H9 (cell line): ENCODE measurements around the gene SLC23A2. TPM values are rescaled to one million over a fixed set of nuclear protein-coding genes. Genes with fewer than 3 reads are reported as not detected.

Source experiments
- DNase-seq: peaks from one replicate; pipeline ENCODE4 v3.0.0-alpha.2; 2017
- H2AFZ ChIP-seq: one replicate; pipeline ENCODE4 v1.6.1; 2013; ENCODE audit warnings: mild to moderate bottlenecking, low read length, control low read depth, moderate library complexity
- H2AK5ac ChIP-seq: 2 replicates; pipeline ENCODE4 v1.6.1; 2013; ENCODE audit warnings: low read length, control low read depth, mixed read lengths; ENCODE audit not compliant: insufficient read length
- H2BK120ac ChIP-seq: one replicate; pipeline ENCODE4 v1.6.1; 2013; ENCODE audit warnings: low read depth, mild to moderate bottlenecking, low read length, control low read depth, inconsistent platforms; ENCODE audit not compliant: poor library complexity, severe bottlenecking
- H2BK12ac ChIP-seq: 2 replicates; pipeline ENCODE4 v1.6.1; 2013; ENCODE audit warnings: low read length, control low read depth, mixed read lengths, low read depth; ENCODE audit not compliant: insufficient read length
- H2BK15ac ChIP-seq: 2 replicates; pipeline ENCODE4 v1.6.1; 2013; ENCODE audit warnings: low read depth, low read length, control low read depth
- H2BK20ac ChIP-seq: one replicate; pipeline ENCODE4 v1.6.1; 2013; ENCODE audit warnings: low read depth, mild to moderate bottlenecking, low read length, control low read depth, inconsistent platforms; ENCODE audit not compliant: poor library complexity, severe bottlenecking
- H2BK5ac ChIP-seq: 2 replicates; pipeline ENCODE4 v1.6.1; 2013; ENCODE audit warnings: low read length, control low read depth, mixed read lengths; ENCODE audit not compliant: insufficient read length
- H3K14ac ChIP-seq: 2 replicates; pipeline ENCODE4 v1.6.1; 2013; ENCODE audit warnings: low read length, control low read depth; ENCODE audit not compliant: insufficient read depth
- H3K18ac ChIP-seq: 2 replicates; pipeline ENCODE4 v1.6.1; 2013; ENCODE audit warnings: low read depth, mild to moderate bottlenecking, mixed read lengths, low read length, control low read depth; ENCODE audit not compliant: insufficient read length
- H3K23ac ChIP-seq: 2 replicates; pipeline ENCODE4 v1.6.1; 2013; ENCODE audit warnings: low read length, control low read depth, mixed read lengths, low read depth; ENCODE audit not compliant: insufficient read length
- H3K23me2 ChIP-seq: 2 replicates; pipeline ENCODE4 v1.6.1; 2013; ENCODE audit warnings: low read depth, mild to moderate bottlenecking, mixed read lengths, low read length, control low read depth; ENCODE audit not compliant: insufficient read length, poor library complexity, severe bottlenecking
- H3K27ac ChIP-seq: 2 replicates; pipeline ENCODE4 v1.5.1; 2013; ENCODE audit warnings: low read length, control low read depth, mixed read lengths, low read depth; ENCODE audit not compliant: insufficient read length
- H3K27me3 ChIP-seq: 2 replicates; pipeline ENCODE4 v1.6.1; 2013; ENCODE audit warnings: low read length, control low read depth, inconsistent platforms; ENCODE audit not compliant: insufficient read depth
- H3K4ac ChIP-seq: 2 replicates; pipeline ENCODE4 v1.6.1; 2013; ENCODE audit warnings: low read depth, mild to moderate bottlenecking, control low read depth, inconsistent platforms, low read length, moderate library complexity
- H3K4me1 ChIP-seq: 2 replicates; pipeline ENCODE4 v1.6.1; 2013; ENCODE audit warnings: low read length, control low read depth, inconsistent platforms; ENCODE audit not compliant: insufficient read depth
- H3K4me2 ChIP-seq: 2 replicates; pipeline ENCODE4 v1.6.1; 2013; ENCODE audit warnings: low read length, control low read depth, mixed read lengths; ENCODE audit not compliant: insufficient read length, insufficient read depth
- H3K56ac ChIP-seq: 2 replicates; pipeline ENCODE4 v1.6.1; 2013; ENCODE audit warnings: low read depth, mild to moderate bottlenecking, mixed read lengths, low read length, control low read depth; ENCODE audit not compliant: insufficient read length
- H3K79me1 ChIP-seq: 2 replicates; pipeline ENCODE4 v1.6.1; 2013; ENCODE audit warnings: low read depth, mild to moderate bottlenecking, moderate library complexity, low read length, control low read depth, inconsistent platforms; ENCODE audit not compliant: insufficient read depth, poor library complexity, severe bottlenecking
- H3K79me2 ChIP-seq: 2 replicates; pipeline ENCODE4 v1.6.1; 2013; ENCODE audit warnings: low read length, control low read depth, inconsistent platforms; ENCODE audit not compliant: insufficient read depth
- H3K9ac ChIP-seq: 2 replicates; pipeline ENCODE4 v1.6.1; 2013; ENCODE audit warnings: low read length, control low read depth, mixed read lengths; ENCODE audit not compliant: insufficient read length; ENCODE audit errors: extremely low read depth
- H3K9me3 ChIP-seq: one replicate; pipeline ENCODE4 v1.6.1; 2013; ENCODE audit warnings: low read depth, low read length, inconsistent platforms; ENCODE audit not compliant: control insufficient read depth
- H3T11ph ChIP-seq: one replicate; pipeline ENCODE4 v1.6.1; 2013; ENCODE audit warnings: mild to moderate bottlenecking, low read length, control low read depth, inconsistent platforms
- H4K20me1 ChIP-seq: one replicate; pipeline ENCODE4 v1.6.1; 2013; ENCODE audit not compliant: control insufficient read depth, insufficient read length, insufficient read depth
- H4K5ac ChIP-seq: 2 replicates; pipeline ENCODE4 v1.6.1; 2013; ENCODE audit warnings: low read depth, mild to moderate bottlenecking, mixed read lengths, low read length, control low read depth; ENCODE audit not compliant: insufficient read length
- H4K8ac ChIP-seq: replicated peaks from 2 replicates; pipeline ENCODE4 v1.6.1; 2013; ENCODE audit warnings: low read length, control low read depth, mixed read lengths, low read depth; ENCODE audit not compliant: insufficient read length
- H4K91ac ChIP-seq: 2 replicates; pipeline ENCODE4 v1.6.1; 2013; ENCODE audit warnings: low read depth, mild to moderate bottlenecking, moderate library complexity, mixed read lengths, low read length, control low read depth; ENCODE audit not compliant: insufficient read length
- H3K27ac Mint-ChIP-seq, 3 experiments: 2 replicates in 2 of 3; 3 replicates in 1 of 3; pipeline ENCODE4 v1.8.0; 2020 to 2021; ENCODE audit warnings: mixed read lengths in 3 of 3, mild to moderate bottlenecking in 1 of 3, moderate library complexity in 1 of 3
- H3K27me3 Mint-ChIP-seq: 2 replicates; pipeline ENCODE4 v1.8.0; 2021; ENCODE audit warnings: low read depth, mild to moderate bottlenecking, moderate library complexity, mixed read lengths
- H3K36me3 Mint-ChIP-seq, 3 experiments: 2 replicates in 2 of 3; 3 replicates in 1 of 3; pipeline ENCODE4 v1.8.0; 2020 to 2021; ENCODE audit warnings: low read depth in 3 of 3, mixed read lengths in 3 of 3; ENCODE audit not compliant: insufficient read depth in 1 of 3
- H3K4me1 Mint-ChIP-seq, 2 experiments: 2 replicates each; pipeline ENCODE4 v1.8.0; 2020; ENCODE audit warnings: mixed read lengths in 2 of 2
- H3K4me3 Mint-ChIP-seq, 2 experiments: 2 replicates in 1 of 2; 3 replicates in 1 of 2; pipeline ENCODE4 v1.8.0; 2020 to 2021; ENCODE audit warnings: mild to moderate bottlenecking in 2 of 2, mixed read lengths in 2 of 2, moderate library complexity in 1 of 2
- H3K9me3 Mint-ChIP-seq, 2 experiments: 2 replicates in 1 of 2; 3 replicates in 1 of 2; pipeline ENCODE4 v1.8.0; 2020; ENCODE audit warnings: mild to moderate bottlenecking in 2 of 2, mixed read lengths in 2 of 2, moderate library complexity in 1 of 2
- WGBS: extraction: QIAGEN DNeasy Blood & Tissue Kit; methylation state at CpG from one replicate; pipeline ENCODE4 v1.1.7; 2013; ENCODE audit warnings: missing lambda C conversion rate, low lambda C conversion rate, mixed read lengths; ENCODE audit not compliant: insufficient read length; ENCODE audit errors: extremely low coverage; 5-methylcytosine and 5-hydroxymethylcytosine counted together
- total RNA-seq: library from RNA; stranded (reverse); gene quantifications from 2 replicates; pipeline ENCODE4 v1.2.1, GENCODE V29; 2021
- TF ChIP-seq, protein P1 (sequence below): fragments of 200-600 bp; sonication (generic); conservative IDR thresholded peaks from 3 replicates; pipeline ENCODE4 v1.8.0; 2021; ENCODE audit warnings: antibody characterized with exemption, mild to moderate bottlenecking

Gene SLC23A2
- total RNA-seq, 1 experiment from 2014 or later, result 16.5 TPM

DNA sequence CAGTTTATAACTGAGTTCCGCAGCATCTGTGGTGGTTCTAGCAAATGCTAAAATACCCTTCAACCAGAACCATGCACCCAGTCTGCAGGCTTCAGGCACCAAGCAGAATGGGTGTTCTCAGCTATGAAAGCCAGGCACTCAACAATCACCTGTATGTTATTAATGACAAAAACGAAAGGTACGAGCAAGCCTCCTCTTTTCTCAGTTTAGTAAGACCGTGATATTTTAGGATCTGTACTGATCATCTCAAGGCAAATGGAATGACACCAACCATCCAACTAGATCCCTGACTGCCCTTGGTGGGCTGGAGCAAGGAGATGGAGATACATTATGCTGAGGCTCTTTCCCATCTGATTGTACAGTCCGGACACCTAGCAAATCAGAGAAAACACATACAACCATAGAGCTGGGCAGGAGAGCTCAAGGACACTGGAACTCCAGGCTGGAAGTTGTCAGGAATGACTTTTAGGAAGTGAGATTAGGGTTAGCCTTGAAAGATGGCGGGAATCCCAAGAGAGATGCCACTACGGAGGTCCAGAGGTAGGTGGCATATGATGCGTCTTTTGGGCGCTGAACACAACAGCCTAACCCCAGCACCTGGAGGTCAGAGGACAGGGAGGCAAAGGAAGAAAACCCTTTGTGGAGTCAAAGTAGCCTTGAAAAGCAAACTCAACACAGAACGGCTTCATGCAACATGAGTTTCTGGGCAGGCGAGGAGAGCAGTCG, 33.4 kb downstream of the SLC23A2 start:
- no peaks in the 10 kb centered on the region for H3K79me2 ChIP-seq
- no peaks in the 10 kb centered on the region for H3K27me3 ChIP-seq
- H2BK12ac ChIP-seq, result no peak overlapping the region
- H2BK15ac ChIP-seq, result no peak overlapping the region
- H3K9ac ChIP-seq, result no peak overlapping the region
- no peak overlapping the region for H3K14ac ChIP-seq
- Mint-ChIP-seq H3K27me3 (no peaks in the 10 kb centered on the region), H3K27ac (no peak overlapping the region; a peak in 4 of 7 replicates), H3K4me3 (no peak overlapping the region), H3K4me1 (peaks cover 3 to 11% of the 10 kb centered on the region in 2 experiments), H3K36me3 (peaks cover 7 to 21% (median 15%) of the 10 kb centered on the region in 3 experiments; a peak in 6 of 7 replicates), H3K9me3 (no peaks in the 10 kb centered on the region)
- no CpG with 5 or more reads among the region's 12 CpGs for WGBS
- H2AK5ac ChIP-seq, result no peak overlapping the region
- peaks cover 5% of the 10 kb centered on the region for H3K79me1 ChIP-seq
- H3K4me1 ChIP-seq, result no peaks in the 10 kb centered on the region; the same call in 1 of the 2 replicates
- H3K18ac ChIP-seq, result no peak overlapping the region
- no peak overlapping the region for H3K56ac ChIP-seq
- H3K4me2 ChIP-seq, result no peak overlapping the region
- no peak overlapping the region for H2BK5ac ChIP-seq
- no peak overlapping the region for H2AFZ ChIP-seq
- H3K27ac ChIP-seq, result no peak overlapping the region
- no peak overlapping the region for H2BK20ac ChIP-seq
- no peak overlapping the region for H4K8ac ChIP-seq
- H2BK120ac ChIP-seq, result no peak overlapping the region
- H4K91ac ChIP-seq, result no peak overlapping the region
- no peaks in the 10 kb centered on the region for H4K20me1 ChIP-seq
- no peak overlapping the region for H3K23ac ChIP-seq
- TF ChIP-seq, protein P1, sequence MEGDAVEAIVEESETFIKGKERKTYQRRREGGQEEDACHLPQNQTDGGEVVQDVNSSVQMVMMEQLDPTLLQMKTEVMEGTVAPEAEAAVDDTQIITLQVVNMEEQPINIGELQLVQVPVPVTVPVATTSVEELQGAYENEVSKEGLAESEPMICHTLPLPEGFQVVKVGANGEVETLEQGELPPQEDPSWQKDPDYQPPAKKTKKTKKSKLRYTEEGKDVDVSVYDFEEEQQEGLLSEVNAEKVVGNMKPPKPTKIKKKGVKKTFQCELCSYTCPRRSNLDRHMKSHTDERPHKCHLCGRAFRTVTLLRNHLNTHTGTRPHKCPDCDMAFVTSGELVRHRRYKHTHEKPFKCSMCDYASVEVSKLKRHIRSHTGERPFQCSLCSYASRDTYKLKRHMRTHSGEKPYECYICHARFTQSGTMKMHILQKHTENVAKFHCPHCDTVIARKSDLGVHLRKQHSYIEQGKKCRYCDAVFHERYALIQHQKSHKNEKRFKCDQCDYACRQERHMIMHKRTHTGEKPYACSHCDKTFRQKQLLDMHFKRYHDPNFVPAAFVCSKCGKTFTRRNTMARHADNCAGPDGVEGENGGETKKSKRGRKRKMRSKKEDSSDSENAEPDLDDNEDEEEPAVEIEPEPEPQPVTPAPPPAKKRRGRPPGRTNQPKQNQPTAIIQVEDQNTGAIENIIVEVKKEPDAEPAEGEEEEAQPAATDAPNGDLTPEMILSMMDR, result no peak
- H3K9me3 ChIP-seq, result no peaks in the 10 kb centered on the region
- no peak overlapping the region for H3T11ph ChIP-seq
- H3K4ac ChIP-seq, result no peak overlapping the region
- no peaks in the 10 kb centered on the region for H3K23me2 ChIP-seq
- DNase-seq, result no peak
- H4K5ac ChIP-seq, result no peak overlapping the region
